Left ventricle myocardium superior (tissue), 1 donor: ENCODE results near the gene CBLC. TPM values are rescaled to one million over a fixed set of nuclear protein-coding genes. Genes with fewer than 3 reads are reported as not detected.
"Not testable (repeated sequence)": the region's sequence is repeated elsewhere in the genome, so short reads cannot be mapped to it uniquely, and the experiment has no call there.

Experiments used
- ATAC-seq: fragments of 200-7000 bp; cut with Tn5 transposase; one replicate; pipeline ENCODE4 v1.9.1; 2020; ENCODE audit warnings: mild to moderate bottlenecking, moderate library complexity
- DNase-seq: peaks from one replicate; pipeline ENCODE4 v3.0.0-alpha.2; 2020
- intact Hi-C: fragments of 100-400 bp; cut with micrococcal nuclease; formaldehyde crosslinking; loops from one replicate; pipeline ENCODE4 v1.11.0; 2022
- total RNA-seq: library from RNA; stranded (reverse); fragmentation: NEBNext Ultra II Directional; extraction: Animal tissue kit (Norgen Biotek cat#: 25700); gene quantifications from one replicate; pipeline ENCODE4 v1.2.1, GENCODE V29; 2021
- donor health status: DM: no; HTN: yes; CAD: no; lungs with severe emphysema.

The CBLC gene
- total RNA-seq, 1 donor from 2014 or later, result not detected

DNA sequence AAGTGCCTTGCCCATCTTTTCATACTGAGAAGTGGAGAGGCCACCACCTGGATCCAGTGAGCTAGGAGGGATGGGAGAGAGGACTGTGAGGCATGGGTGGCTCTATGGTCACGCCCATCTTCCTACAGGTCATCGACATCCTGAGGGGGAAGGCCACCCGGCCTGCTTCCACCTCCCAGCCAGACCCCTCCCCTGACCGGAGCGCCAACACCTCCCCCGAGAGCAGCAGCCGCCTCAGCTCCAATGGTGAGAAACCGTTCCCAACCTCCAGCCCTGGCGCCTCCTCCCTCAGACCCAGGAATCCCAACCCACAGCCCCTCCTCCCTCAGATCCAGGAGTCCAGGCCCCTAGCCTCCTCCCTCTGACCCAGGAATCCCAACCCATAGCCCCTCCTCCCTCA lies 19.1 kb upstream of the CBLC start:
- intact Hi-C loops, result no loop called here
- DNase-seq (peak; percentile 44), ATAC-seq (no peak)

DNA sequence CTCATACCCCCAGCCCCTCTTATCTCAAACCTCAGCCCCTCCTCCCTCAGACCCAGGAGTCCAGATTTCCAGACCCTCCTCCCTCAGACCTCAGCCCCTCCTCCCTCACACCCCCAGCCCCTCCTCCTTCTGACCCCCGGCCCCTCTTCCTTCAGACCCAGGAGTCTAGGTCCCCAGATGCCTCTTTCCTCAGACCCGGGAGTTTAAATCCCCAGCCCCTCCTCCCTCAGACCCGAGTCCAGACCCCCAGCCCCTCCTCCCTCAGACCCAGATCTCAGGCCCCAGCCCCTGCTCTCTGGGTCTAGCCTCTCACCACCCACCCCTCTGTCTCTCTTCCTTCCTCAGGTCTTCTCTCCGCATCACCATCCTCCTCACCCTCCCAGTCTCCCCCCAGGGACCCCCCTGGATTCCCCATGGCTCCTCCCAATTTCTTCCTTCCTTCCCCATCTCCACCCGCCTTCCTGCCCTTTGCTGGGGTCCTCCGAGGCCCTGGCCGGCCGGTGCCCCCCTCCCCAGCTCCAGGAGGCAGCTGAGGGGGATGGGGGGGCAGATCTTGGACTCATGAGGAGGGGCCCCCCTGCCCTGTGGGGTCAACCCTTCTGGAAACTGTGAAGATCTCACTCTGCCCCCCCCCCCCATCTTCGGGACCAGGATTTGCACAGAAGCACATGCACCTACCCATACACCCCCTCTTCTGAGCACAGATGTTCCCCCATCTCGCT lies 18.4 kb upstream of the CBLC start:
- no peak for ATAC-seq
- no peak for DNase-seq
- intact Hi-C loops, result no loop called here

DNA sequence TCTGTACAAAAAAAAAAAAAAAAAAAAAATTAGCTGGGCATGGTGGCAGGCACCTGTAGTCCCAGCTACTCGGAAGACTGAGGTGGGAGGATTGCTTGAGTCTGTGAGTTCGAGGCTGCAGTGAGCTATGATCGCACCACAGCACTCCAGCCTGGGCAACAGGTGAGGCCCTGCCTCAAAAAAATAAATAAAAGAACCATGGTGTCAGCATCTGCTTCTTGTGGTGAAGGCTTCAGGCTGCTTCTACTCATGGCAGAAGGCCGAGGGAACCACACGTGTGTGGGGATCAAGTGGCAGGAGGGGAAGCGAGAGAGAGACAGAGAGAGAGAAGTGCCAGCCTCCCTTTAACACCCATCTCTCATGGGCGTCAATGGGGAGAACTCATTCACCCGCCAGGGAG lies 15.7 kb upstream of the CBLC start:
- intact Hi-C loops, result no loop called here
- DNase-seq, result no peak

GRCh38 chr19:44765033-44765948 lies 12.4 kb upstream of the CBLC start:
- intact Hi-C loops, result no loop called here
- ATAC-seq, result no peak
- no peak for DNase-seq

More for the DNA sequence above, 15.7 kb upstream of the CBLC start:
- ATAC-seq, result no peak

- intact Hi-C loops, result no loop called here
- ATAC-seq, result no peak
- no peak for DNase-seq
Observed at GRCh38 chr19:44765949-44766335, 11.7 kb upstream of the CBLC start.

- intact Hi-C loops, result no loop called here
- DNase-seq (no peak), ATAC-seq (no peak)
Observed at GRCh38 chr19:44767295-44768180, 10.2 kb upstream of the CBLC start.

DNA sequence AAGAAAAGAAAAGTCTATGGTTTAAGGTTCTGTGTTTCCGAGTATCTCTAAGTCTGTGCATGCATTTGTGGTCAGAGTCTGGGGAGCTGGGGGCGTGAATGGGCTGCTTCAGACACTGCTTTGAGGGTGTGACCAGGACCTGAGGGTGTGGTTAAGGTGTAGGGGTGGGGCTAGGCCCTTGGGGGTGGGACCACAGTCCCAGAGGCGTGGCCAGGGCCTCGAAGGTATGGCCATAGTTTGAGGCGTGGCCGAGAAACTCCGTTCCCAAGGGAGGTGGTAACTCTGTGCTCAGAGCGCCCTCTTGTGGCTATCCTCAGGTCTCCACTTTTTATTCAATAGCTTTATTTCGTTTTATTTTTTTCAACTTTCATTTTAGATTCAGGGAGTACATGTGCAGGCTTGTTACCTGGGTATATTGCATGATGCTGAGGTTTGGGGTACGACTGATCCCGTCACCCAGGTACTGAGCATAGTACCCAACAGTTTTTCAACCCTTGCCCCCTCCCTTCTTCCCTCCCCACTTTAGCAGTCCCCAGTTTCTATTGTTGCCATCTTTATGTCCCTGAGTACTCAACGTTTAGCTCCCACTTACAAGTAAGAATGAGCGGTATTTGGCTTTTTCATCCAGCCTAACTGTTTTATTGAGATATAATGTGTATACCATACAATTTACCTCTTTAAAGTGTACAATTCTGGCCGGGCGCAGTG lies 7.0 kb upstream of the CBLC start:
- peak; percentile 100 for ATAC-seq
- intact Hi-C loops, result loop anchor here (5.0 to 10.0 kb wide), 2 partner anchors 43 to 196 kb away; no protein-coding TSS in a partner anchor
- DNase-seq, result peak; percentile 93

DNA sequence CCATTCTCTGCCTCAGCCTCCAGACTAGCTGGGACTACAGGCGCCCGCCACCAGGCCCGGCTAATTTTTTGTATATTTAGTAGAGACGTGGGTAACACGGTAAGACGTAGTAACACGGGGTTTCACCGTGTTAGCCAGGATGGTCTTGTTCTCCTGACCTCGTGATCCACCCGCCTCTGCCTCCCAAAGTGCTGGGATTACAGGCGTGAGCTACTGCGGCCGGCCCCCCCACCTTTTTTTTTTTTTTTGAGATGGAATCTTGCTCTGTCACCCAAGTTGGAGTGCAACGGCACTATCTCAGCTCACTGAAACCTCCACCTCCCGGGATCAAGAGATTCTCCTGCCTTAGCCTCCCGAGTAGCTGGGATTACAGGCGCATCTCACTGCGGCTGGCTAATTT lies 5.5 kb upstream of the CBLC start:
- intact Hi-C loops, result loop anchor here (5.0 to 10.0 kb wide), 2 partner anchors 45 to 197 kb away; no protein-coding TSS in a partner anchor
- ATAC-seq, DNase-seq: not testable (repeated sequence)

- DNase-seq (no peak), ATAC-seq (no peak)
- intact Hi-C loops, result loop anchor here (5.0 to 10.0 kb wide), 2 partner anchors 46 to 198 kb away; no protein-coding TSS in a partner anchor
Observed at GRCh38 chr19:44772959-44773358, 4.7 kb upstream of the CBLC start.

GRCh38 chr19:44775676-44776240 lies 1.9 kb upstream of the CBLC start:
- DNase-seq, result no peak
- ATAC-seq, result no peak
- intact Hi-C loops, result loop anchor here (10.0 kb wide), 1 partner anchor 201 kb away; no protein-coding TSS in a partner anchor

DNA sequence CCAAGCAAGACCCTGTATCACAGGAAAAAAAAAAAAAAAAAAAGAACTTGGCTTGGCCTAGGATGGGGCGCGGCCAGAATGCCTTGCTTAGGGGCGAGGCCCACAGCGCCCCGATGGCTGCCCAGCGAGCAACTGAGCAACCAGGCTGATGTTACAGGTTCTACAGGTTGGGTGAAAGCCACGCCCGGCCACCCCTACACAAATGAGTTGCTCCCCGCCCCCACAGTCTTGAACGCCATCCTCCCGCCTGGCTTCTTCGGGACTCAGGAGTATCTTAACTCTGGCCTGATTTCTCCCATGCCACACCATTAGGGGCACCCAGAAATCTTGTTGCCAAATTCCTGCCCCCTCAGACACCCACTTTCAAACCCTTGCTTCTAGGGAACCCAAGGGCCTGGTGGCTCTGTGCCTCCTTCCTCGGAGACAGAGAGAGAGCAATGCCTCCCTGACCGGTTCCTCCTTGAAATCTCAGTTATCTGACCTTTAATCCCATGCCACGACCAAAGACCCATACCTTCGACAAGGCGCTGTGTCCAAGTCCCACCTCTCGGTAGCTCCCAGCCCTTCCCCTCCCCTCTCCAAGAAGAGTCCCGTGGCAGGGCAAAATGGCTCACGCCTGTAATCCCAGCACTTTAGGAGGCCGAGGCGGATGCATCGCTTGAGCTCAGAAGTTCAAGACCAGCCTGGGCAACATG lies 1.1 kb upstream of the CBLC start:
- DNase-seq, result no peak
- no peak for ATAC-seq
- intact Hi-C loops, result loop anchor here (10.0 kb wide), 1 partner anchor 202 kb away; no protein-coding TSS in a partner anchor

DNA sequence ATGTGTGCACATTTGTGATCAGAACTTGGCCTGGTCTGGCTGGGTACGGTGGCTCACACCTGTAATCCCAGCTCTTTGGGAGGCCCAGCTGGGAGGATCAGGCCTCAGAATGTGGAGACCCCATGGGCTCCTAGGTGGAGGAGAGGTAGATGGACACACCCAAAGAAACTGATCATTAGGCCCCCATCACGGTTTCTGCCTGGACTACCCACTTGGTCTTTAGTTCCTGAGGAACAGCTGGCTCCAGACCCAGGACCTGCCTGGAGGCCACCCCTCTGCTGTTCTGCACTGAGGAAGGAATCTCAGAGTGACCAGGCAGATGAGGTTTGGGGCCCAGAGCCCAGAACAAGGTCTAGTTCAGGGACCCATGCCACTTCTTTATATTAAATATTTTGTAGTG lies 1.5 kb downstream of the CBLC start:
- intact Hi-C loops, result loop anchor here (10.0 kb wide), 1 partner anchor 204 kb away; no protein-coding TSS in a partner anchor
- DNase-seq (no peak), ATAC-seq (no peak)

GRCh38 chr19:44781694-44782093 lies 4.0 kb downstream of the CBLC start:
- ATAC-seq, DNase-seq, intact Hi-C loops: not testable (repeated sequence)

GRCh38 chr19:44782729-44783128 lies 5.0 kb downstream of the CBLC start:
- intact Hi-C loops, result no loop called here
- ATAC-seq (no peak), DNase-seq (no peak)

GRCh38 chr19:44783545-44783944 lies 5.9 kb downstream of the CBLC start:
- intact Hi-C loops, result no loop called here
- DNase-seq (no peak), ATAC-seq (no peak)

GRCh38 chr19:44785271-44785670 lies 7.6 kb downstream of the CBLC start:
- intact Hi-C loops, result no loop called here
- no peak for DNase-seq
- ATAC-seq, result no peak

DNA sequence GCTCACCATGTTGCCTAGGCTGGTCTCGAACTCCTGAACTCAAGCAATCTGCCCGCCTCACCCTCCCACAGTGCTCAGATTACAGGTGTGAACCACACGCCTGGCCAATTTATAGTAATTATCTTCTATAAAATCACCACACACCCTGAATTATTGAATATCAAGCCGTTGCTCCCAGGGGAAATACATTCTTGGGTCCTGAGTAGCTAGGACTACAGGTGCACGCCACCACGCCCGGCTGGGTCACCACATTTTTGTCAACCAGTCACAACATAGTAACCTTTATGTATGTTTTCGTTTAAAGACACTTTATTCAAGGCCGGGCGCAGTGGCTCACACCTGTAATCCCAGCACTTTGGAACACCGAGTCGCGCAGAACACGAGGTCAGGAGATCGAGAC lies 8.3 kb downstream of the CBLC start:
- no peak for ATAC-seq
- no peak for DNase-seq
- intact Hi-C loops, result no loop called here

- ATAC-seq, result no peak
- intact Hi-C loops, result no loop called here
- DNase-seq, result no peak
Observed at GRCh38 chr19:44788971-44789370, 11.3 kb downstream of the CBLC start.
